ENCODE data around the gene DSPP.

Gene DSPP

DNA sequence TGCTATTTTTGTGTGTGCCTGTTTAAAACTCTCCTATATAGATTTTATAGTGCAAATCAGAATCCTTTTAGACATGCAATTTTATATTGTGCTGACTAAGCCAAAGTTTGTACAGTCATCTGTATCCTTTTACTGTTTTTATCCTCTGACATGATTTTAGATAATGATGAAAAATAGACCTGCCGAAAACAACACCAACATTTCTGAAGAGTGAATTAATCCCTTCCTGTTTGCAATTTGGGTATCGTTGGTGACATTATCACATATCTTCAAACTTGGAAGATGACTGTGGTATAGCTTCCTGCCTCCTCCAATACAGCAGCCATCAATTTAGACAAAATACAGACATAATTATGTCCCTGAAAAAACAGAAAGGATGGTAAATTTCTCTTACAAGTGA, 28.9 kb upstream of the DSPP start:
- TF ChIP-seq CTCF (IDR thresholded peaks at IDR 0.05), result no peak
- intact Hi-C loops (cut with DNase I; ENCODE audit: low total_unique reads), result loop anchor here (10.0 kb wide), 1 partner anchor 45 kb away; no protein-coding TSS in a partner anchor
- H3K4me3 ChIP-seq, result no peak overlapping the region

DNA sequence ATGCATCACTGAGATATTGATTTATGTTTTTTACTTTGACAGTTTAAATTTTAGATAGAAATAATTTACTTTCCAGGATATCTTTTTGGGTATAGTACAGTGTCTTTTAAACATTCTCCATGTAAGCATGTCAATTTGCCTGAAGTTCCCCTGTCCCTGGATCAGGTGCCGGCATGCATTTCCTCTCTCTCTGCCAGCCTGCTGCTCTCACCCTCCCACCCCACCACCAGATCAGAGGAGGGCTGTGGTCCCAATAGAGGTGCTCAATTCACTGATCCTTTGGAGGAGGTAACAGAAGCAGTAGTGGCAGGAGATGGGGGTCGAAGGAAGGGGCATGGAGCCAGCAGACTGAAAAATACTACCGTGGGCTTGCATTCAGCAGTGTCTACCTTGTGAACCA, 28.3 kb upstream of the DSPP start:
- H3K36me3 ChIP-seq, result no peaks in the 10 kb centered on the region
- DNase-seq, result no peak
- no peaks in the 10 kb centered on the region for H3K9me3 ChIP-seq
- H3K4me3 ChIP-seq, result no peak overlapping the region
- H3K27me3 ChIP-seq, result no peaks in the 10 kb centered on the region
- intact Hi-C loops (cut with DNase I; ENCODE audit: low total_unique reads), result no loop called here
- TF ChIP-seq CTCF (IDR thresholded peaks at IDR 0.05), result no peak
- H3K27ac ChIP-seq, result no peak overlapping the region
- peaks cover 0 to 6% (median 0%) of the 10 kb centered on the region in 4 donors for H3K4me1 ChIP-seq

More for the DNA sequence above, 28.9 kb upstream of the DSPP start:
- H3K9me3 ChIP-seq, result no peaks in the 10 kb centered on the region
- H3K36me3 ChIP-seq, result no peaks in the 10 kb centered on the region
- H3K27ac ChIP-seq, result no peak overlapping the region
- peaks cover 0 to 9% (median 0%) of the 10 kb centered on the region in 4 donors for H3K4me1 ChIP-seq
- DNase-seq, result no peak
- no peaks in the 10 kb centered on the region for H3K27me3 ChIP-seq

DNA sequence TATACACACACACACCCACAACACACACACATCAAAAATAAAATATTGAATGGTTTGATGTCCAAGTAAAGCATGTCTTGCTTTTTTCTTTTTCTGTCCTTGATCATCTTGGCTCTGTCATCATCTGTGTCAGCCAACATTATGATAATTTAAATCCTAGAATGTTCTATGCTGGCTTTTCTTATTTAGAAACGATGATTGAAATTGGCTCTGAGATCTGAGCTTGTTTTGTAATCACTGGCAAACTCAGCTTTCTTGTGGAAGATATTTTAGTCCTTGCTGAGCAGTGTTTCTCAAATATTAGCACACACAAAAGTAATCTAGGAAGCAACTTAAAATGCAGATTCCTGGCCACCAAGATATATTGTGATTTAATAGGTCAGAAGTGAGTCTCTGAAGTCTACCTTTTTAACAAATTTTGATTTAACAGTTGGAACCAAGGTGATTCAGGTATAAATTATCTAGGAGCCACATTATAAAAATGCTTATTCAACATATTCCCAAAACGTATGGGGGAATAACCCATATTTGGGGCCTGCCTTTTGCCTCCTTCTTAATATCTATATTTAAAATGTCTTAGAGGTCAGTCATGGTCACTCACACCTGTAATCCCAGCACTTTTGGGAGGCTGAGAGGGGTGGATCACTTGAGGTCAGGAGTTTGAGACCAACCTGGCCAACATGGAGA, 24.0 kb upstream of the DSPP start:
- no peak for TF ChIP-seq CTCF (IDR thresholded peaks at IDR 0.05)
- Histone ChIP-seq H3K4me1 (peaks cover 0 to 6% (median 2%) of the 10 kb centered on the region in 4 donors), H3K4me3 (no peak overlapping the region), H3K9me3 (no peaks in the 10 kb centered on the region), H3K27ac (no peak overlapping the region), H3K36me3 (no peaks in the 10 kb centered on the region), H3K27me3 (no peaks in the 10 kb centered on the region)
- intact Hi-C loops (cut with DNase I; ENCODE audit: low total_unique reads), result no loop called here
- DNase-seq, result no peak

- no peaks in the 10 kb centered on the region for H3K27me3 ChIP-seq
- DNase-seq, result no peak
- H3K4me1 ChIP-seq, result peaks cover 0 to 12% (median 2%) of the 10 kb centered on the region in 4 donors
- intact Hi-C loops (cut with DNase I; ENCODE audit: low total_unique reads), result no loop called here
- H3K36me3 ChIP-seq, result no peaks in the 10 kb centered on the region
- H3K4me3 ChIP-seq, result no peak overlapping the region
- peak overlapping the region in 1 of 2 donors; percentile 14 for H3K27ac ChIP-seq
- no peak for TF ChIP-seq CTCF (IDR thresholded peaks at IDR 0.05)
- no peaks in the 10 kb centered on the region for H3K9me3 ChIP-seq
These were observed 18.8 kb upstream of the DSPP start for GRCh38 chr4:87589531-87589930.

DNA sequence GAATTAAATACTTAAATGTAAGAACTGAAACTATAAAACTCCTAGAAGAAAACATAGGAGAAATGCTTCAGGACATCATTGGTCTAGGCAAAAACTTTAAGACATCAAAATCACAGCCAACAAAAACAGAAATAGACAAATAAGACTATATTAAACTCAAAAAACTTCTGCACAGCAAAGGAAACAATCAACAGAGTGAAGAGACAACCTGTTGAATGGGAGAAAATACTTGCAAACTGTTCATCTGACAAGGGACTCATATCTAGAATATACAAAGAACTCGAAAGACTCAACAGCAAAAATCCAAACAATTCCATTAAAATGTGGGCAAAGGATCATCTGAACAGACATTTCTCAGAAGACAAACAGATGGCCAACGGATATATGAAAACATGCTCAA, 16.2 kb upstream of the DSPP start:
- Histone ChIP-seq H3K36me3 (no peaks in the 10 kb centered on the region), H3K4me3 (no peak overlapping the region), H3K4me1 (peaks cover 0 to 12% (median 2%) of the 10 kb centered on the region in 4 donors), H3K27me3 (no peaks in the 10 kb centered on the region), H3K9me3 (no peaks in the 10 kb centered on the region), H3K27ac (no peak overlapping the region)
- intact Hi-C loops (cut with DNase I; ENCODE audit: low total_unique reads), result no loop called here
- no peak for TF ChIP-seq CTCF (IDR thresholded peaks at IDR 0.05)
- no peak for DNase-seq

All from tibial artery (tissue), 4 donors.